NB4 (cell line): ENCODE data around the gene UTS2R.

Source experiments
- POLR2A ChIP-seq: IDR thresholded peaks from 2 replicates; pipeline ENCODE4 v1.6.1; 2011; ENCODE audit warnings: mild to moderate bottlenecking; ENCODE audit not compliant: insufficient read length; ENCODE audit errors: extremely low read depth
- TF ChIP-seq, protein P1 (sequence below): IDR thresholded peaks from 2 replicates; pipeline ENCODE4 v1.6.1; 2011; ENCODE audit warnings: low read depth, low read length
- TF ChIP-seq, protein P2 (sequence below): IDR thresholded peaks from one replicate; pipeline ENCODE4 v1.5.1; 2012; ENCODE audit warnings: low read depth, low read length

DNA sequence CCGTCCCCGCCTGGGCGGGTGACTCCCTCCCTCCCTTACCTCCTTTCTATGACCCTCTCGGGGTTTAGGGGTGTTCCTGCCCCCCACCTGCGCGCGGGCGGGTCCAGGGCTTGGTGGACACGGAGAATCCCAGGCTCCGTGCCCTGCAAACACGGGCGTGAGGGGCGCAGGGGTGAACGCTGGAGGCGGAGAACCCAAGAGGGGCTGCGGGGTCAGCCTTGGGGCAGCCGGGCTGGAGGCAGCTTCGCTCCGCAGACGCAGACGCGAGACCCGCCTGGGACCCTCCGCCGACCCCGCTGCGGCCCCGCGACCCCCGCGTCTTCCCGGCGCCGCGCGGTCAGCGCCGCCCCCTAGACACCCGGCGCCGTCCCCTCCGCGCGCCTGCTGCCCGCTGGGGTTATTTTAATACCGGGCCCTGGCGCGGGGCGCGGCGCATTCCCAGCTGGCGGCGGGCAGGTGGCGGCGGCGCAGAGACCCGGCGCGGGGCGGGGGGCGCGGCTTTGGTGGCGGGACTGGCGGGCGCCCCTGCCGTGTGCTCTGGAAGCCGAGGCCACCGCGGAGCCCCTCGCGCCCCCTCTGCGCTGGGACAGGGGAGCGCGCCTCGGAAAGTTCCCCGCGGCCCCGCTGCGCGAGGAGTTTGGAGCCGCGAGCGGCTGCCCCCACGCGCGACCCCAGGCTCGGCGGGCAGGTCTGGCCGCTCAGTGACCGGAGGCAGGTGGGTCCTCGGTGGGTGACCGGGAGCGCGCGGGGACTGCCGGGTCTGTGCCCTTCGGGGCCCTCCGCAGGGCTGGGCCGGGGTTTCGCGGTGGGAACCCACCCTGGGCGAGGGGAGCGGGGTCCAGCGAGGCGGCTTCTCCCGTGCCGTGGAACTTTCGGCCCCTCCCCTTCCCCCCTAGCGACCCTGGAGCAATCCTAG is at the start of gene UTS2R:
- TF ChIP-seq, protein P1, sequence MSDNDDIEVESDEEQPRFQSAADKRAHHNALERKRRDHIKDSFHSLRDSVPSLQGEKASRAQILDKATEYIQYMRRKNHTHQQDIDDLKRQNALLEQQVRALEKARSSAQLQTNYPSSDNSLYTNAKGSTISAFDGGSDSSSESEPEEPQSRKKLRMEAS, result no peak
- TF ChIP-seq POLR2A, result no peak
- TF ChIP-seq, protein P2, sequence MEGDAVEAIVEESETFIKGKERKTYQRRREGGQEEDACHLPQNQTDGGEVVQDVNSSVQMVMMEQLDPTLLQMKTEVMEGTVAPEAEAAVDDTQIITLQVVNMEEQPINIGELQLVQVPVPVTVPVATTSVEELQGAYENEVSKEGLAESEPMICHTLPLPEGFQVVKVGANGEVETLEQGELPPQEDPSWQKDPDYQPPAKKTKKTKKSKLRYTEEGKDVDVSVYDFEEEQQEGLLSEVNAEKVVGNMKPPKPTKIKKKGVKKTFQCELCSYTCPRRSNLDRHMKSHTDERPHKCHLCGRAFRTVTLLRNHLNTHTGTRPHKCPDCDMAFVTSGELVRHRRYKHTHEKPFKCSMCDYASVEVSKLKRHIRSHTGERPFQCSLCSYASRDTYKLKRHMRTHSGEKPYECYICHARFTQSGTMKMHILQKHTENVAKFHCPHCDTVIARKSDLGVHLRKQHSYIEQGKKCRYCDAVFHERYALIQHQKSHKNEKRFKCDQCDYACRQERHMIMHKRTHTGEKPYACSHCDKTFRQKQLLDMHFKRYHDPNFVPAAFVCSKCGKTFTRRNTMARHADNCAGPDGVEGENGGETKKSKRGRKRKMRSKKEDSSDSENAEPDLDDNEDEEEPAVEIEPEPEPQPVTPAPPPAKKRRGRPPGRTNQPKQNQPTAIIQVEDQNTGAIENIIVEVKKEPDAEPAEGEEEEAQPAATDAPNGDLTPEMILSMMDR, result no peak
